GM21367 (cell line): ENCODE measurements around the gene NGF.
"Not testable (repeated sequence)": the region's sequence is repeated elsewhere in the genome, so short reads cannot be mapped to it uniquely, and the experiment has no call there.

Experiments used
- ATAC-seq: cut with Tn5 transposase; IDR thresholded peaks from one replicate; pipeline ENCODE4 v1.9.1; 2021; ENCODE audit not compliant: unreplicated experiment

Gene NGF

GRCh38 chr1:115337633-115338456 lies at the start of gene NGF:
Gene NGF, minus strand, starts transcription at chr1:115338249. Its CDS starts 51,454 bp downstream, at chr1:115286795.
- ATAC-seq: no peak

GRCh38 chr1:115383455-115383854 lies 45.4 kb upstream of the NGF start:
- ATAC-seq: not testable (repeated sequence)

- no peak for ATAC-seq
Measured at GRCh38 chr1:115379943-115380342, 41.9 kb upstream of the NGF start.

GRCh38 chr1:115377411-115377810 lies 39.4 kb upstream of the NGF start:
- no peak for ATAC-seq

- no peak for ATAC-seq
Measured at GRCh38 chr1:115374598-115374997, 36.5 kb upstream of the NGF start.

GRCh38 chr1:115373305-115373704 lies 35.3 kb upstream of the NGF start:
- no peak for ATAC-seq

GRCh38 chr1:115365738-115366137 lies 27.7 kb upstream of the NGF start:
- ATAC-seq: no peak

- ATAC-seq: no peak
Measured at GRCh38 chr1:115364780-115365155, 26.7 kb upstream of the NGF start.

- ATAC-seq: no peak
Measured at GRCh38 chr1:115364046-115364779, 26.2 kb upstream of the NGF start.

- ATAC-seq: no peak
Measured at GRCh38 chr1:115363171-115363570, 25.1 kb upstream of the NGF start.

- ATAC-seq: not testable (repeated sequence)
Measured at GRCh38 chr1:115360505-115361129, 22.6 kb upstream of the NGF start.

GRCh38 chr1:115359787-115360452 lies 21.9 kb upstream of the NGF start:
- ATAC-seq: not testable (repeated sequence)

GRCh38 chr1:115356356-115356755 lies 18.3 kb upstream of the NGF start:
- ATAC-seq: no peak

GRCh38 chr1:115355069-115355468 lies 17.0 kb upstream of the NGF start:
- no peak for ATAC-seq

- ATAC-seq: no peak
Measured at GRCh38 chr1:115351143-115351542, 13.1 kb upstream of the NGF start.

- ATAC-seq: no peak
Measured at GRCh38 chr1:115348636-115349035, 10.6 kb upstream of the NGF start.

- ATAC-seq: no peak
Measured at GRCh38 chr1:115347282-115347681, 9.2 kb upstream of the NGF start.

GRCh38 chr1:115343200-115343737 lies 5.2 kb upstream of the NGF start:
- no peak for ATAC-seq

- ATAC-seq: no peak
Measured at GRCh38 chr1:115341948-115342347, 3.9 kb upstream of the NGF start.

GRCh38 chr1:115340879-115341278 lies 2.8 kb upstream of the NGF start:
- no peak for ATAC-seq

GRCh38 chr1:115338457-115338820 lies 390 bp upstream of the NGF start:
- no peak for ATAC-seq
